NCI-H1694 treated with DMSO at 0.1 percent for 48 hours (cell line): ENCODE results near the gene IL1RAPL1.

Experiments used
- DNase-seq: peaks from one replicate; lab custom pipeline; 2025; lab: John Stamatoyannopoulos, UW

Gene IL1RAPL1

GRCh38 chrX:29531336-29531735 lies 944.1 kb downstream of the IL1RAPL1 start:
- DNase-seq: no peak

- no peak for DNase-seq
Observed at GRCh38 chrX:29535212-29536162, 948.2 kb downstream of the IL1RAPL1 start.

GRCh38 chrX:29541038-29541437 lies 953.8 kb downstream of the IL1RAPL1 start:
- DNase-seq: no peak

GRCh38 chrX:29542152-29542551 lies 954.9 kb downstream of the IL1RAPL1 start:
- no peak for DNase-seq

GRCh38 chrX:29545878-29546277 lies 958.6 kb downstream of the IL1RAPL1 start:
- no peak for DNase-seq

GRCh38 chrX:29547877-29548276 lies 960.6 kb downstream of the IL1RAPL1 start:
- no peak for DNase-seq

- DNase-seq: no peak
Observed at GRCh38 chrX:29553542-29553941, 966.3 kb downstream of the IL1RAPL1 start.

GRCh38 chrX:29555465-29556091 lies 968.3 kb downstream of the IL1RAPL1 start:
- DNase-seq: no peak

GRCh38 chrX:29560065-29560464 lies 972.8 kb downstream of the IL1RAPL1 start:
- no peak for DNase-seq

GRCh38 chrX:29561417-29561816 lies 974.2 kb downstream of the IL1RAPL1 start:
- DNase-seq: no peak

GRCh38 chrX:29580560-29580959 lies 993.3 kb downstream of the IL1RAPL1 start:
- no peak for DNase-seq

- no peak for DNase-seq
Observed at GRCh38 chrX:29581223-29581622, 994.0 kb downstream of the IL1RAPL1 start.

- DNase-seq: no peak
Observed at GRCh38 chrX:29587107-29587506, 999.9 kb downstream of the IL1RAPL1 start.

GRCh38 chrX:29590921-29591320 lies 1003.7 kb downstream of the IL1RAPL1 start:
- no peak for DNase-seq

- DNase-seq: no peak
Observed at GRCh38 chrX:29604381-29604780, 1017.1 kb downstream of the IL1RAPL1 start.

- DNase-seq: no peak
Observed at GRCh38 chrX:29617276-29617675, 1030.0 kb downstream of the IL1RAPL1 start.

GRCh38 chrX:29617725-29618124 lies 1030.5 kb downstream of the IL1RAPL1 start:
- DNase-seq: no peak

- no peak for DNase-seq
Observed at GRCh38 chrX:29627833-29628232, 1040.6 kb downstream of the IL1RAPL1 start.

GRCh38 chrX:29634516-29634915 lies 1047.3 kb downstream of the IL1RAPL1 start:
- no peak for DNase-seq

- no peak for DNase-seq
Observed at GRCh38 chrX:29636331-29636730, 1049.1 kb downstream of the IL1RAPL1 start.

- DNase-seq: no peak
Observed at GRCh38 chrX:29640106-29640505, 1052.9 kb downstream of the IL1RAPL1 start.

GRCh38 chrX:29641461-29641860 lies 1054.2 kb downstream of the IL1RAPL1 start:
- DNase-seq: no peak

GRCh38 chrX:29643181-29643580 lies 1055.9 kb downstream of the IL1RAPL1 start:
- no peak for DNase-seq
